Vagina (tissue), 2 donors: ENCODE measurements around the gene DNAJC6.

Experiments used
- POLR2A ChIP-seq, 2 donors: fragments of 450-650 bp; IDR thresholded peaks; one replicate each; pipeline ENCODE4 v1.6.1; 2017; ENCODE audit warnings: antibody characterized with exemption in 2 of 2, mild to moderate bottlenecking in 2 of 2, moderate library complexity in 2 of 2
- POLR2AphosphoS5 ChIP-seq, 2 donors: sonication (generic); formaldehyde crosslinking; IDR thresholded peaks; one replicate each; pipeline ENCODE4 v1.9.0; 2017; ENCODE audit warnings: antibody characterized with exemption in 2 of 2, mild to moderate bottlenecking in 2 of 2, low read depth in 1 of 2; ENCODE audit not compliant: insufficient read depth in 1 of 2
- TF ChIP-seq, protein P1 (sequence below), 3 experiments: fragments of 450-650 bp in 2 of 3; fragments of 200-600 bp in 1 of 3; sonication (generic) in 1 of 3; IDR thresholded peaks; one replicate each; pipeline ENCODE4 v1.5.1; 2017 to 2019; ENCODE audit warnings: antibody characterized with exemption in 3 of 3, mild to moderate bottlenecking in 2 of 3, moderate library complexity in 2 of 3

- TF ChIP-seq, protein P1, sequence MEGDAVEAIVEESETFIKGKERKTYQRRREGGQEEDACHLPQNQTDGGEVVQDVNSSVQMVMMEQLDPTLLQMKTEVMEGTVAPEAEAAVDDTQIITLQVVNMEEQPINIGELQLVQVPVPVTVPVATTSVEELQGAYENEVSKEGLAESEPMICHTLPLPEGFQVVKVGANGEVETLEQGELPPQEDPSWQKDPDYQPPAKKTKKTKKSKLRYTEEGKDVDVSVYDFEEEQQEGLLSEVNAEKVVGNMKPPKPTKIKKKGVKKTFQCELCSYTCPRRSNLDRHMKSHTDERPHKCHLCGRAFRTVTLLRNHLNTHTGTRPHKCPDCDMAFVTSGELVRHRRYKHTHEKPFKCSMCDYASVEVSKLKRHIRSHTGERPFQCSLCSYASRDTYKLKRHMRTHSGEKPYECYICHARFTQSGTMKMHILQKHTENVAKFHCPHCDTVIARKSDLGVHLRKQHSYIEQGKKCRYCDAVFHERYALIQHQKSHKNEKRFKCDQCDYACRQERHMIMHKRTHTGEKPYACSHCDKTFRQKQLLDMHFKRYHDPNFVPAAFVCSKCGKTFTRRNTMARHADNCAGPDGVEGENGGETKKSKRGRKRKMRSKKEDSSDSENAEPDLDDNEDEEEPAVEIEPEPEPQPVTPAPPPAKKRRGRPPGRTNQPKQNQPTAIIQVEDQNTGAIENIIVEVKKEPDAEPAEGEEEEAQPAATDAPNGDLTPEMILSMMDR (IDR thresholded peaks at IDR 0.05): no peak
- TF ChIP-seq POLR2A (IDR thresholded peaks at IDR 0.05) (no peak), POLR2AphosphoS5 (IDR thresholded peaks at IDR 0.05; ENCODE audit: insufficient read depth in 1 of 2, low read depth in 1 of 2) (no peak)
Observed at GRCh38 chr1:65292861-65293593, 16.3 kb upstream of the DNAJC6 start.
